Tibial nerve (tissue), 3 donors: ENCODE results near the gene TBK1.

Source experiments
- POLR2A ChIP-seq, 2 donors: fragments of 450-650 bp; IDR thresholded peaks; one replicate each; pipeline ENCODE4 v1.6.1; 2017; ENCODE audit warnings: antibody characterized with exemption in 2 of 2, mild to moderate bottlenecking in 2 of 2, moderate library complexity in 2 of 2
- TF ChIP-seq, protein P1 (sequence below), 5 experiments: fragments of 200-600 bp in 3 of 5; fragments of 450-650 bp in 2 of 5; sonication (generic) in 3 of 5; IDR thresholded peaks; one replicate each; pipeline ENCODE4 v1.5.1; 2016 to 2019; ENCODE audit warnings: antibody characterized with exemption in 5 of 5, mild to moderate bottlenecking in 3 of 5, moderate library complexity in 2 of 5

DNA sequence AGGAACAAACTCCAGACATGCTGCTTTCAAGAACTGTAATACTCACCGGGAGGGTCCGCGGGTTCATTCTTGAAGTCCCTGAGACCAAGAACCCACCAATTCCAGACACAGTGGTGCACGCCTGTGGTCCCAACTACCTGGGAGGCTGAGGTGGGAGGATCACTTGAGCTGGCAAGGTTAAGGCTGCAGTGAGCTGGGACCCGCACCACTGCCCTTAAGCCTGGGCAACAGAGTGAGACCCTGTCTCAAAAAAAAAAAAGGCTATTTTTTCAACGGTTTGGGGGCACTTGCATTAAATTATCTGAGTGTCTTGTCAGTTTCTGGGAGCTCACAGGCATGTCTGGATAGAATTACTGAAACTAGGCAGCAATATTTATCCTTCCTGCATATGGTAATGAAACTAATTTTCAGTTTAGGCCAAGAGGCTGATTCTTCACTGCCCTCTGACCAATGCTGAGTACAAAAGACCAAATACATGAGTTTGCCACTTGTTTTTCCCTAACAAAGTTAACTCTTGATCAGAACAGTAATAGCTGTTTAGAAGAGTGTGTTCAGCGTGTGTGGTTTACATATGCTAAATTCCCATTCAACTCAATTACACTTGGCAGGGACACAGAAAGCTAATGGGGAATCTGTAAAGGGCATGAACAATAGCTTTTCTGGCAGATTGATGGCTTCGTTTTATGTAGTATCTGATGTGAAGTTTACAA is 92.6 kb downstream of the TBK1 start:
- TF ChIP-seq, protein P1, sequence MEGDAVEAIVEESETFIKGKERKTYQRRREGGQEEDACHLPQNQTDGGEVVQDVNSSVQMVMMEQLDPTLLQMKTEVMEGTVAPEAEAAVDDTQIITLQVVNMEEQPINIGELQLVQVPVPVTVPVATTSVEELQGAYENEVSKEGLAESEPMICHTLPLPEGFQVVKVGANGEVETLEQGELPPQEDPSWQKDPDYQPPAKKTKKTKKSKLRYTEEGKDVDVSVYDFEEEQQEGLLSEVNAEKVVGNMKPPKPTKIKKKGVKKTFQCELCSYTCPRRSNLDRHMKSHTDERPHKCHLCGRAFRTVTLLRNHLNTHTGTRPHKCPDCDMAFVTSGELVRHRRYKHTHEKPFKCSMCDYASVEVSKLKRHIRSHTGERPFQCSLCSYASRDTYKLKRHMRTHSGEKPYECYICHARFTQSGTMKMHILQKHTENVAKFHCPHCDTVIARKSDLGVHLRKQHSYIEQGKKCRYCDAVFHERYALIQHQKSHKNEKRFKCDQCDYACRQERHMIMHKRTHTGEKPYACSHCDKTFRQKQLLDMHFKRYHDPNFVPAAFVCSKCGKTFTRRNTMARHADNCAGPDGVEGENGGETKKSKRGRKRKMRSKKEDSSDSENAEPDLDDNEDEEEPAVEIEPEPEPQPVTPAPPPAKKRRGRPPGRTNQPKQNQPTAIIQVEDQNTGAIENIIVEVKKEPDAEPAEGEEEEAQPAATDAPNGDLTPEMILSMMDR (IDR thresholded peaks at IDR 0.05) = no peak
- TF ChIP-seq POLR2A (IDR thresholded peaks at IDR 0.05) = no peak
